ENCODE measurements around the gene DTNBP1.

The DTNBP1 gene

GRCh38 chr6:15481390-15482291 is 181.2 kb downstream of the DTNBP1 start:
- TF ChIP-seq CTCF (IDR thresholded peaks at IDR 0.05; ENCODE audit: low read length, missing control alignments): no peak
- no peak for DNase-seq (ENCODE audit: low read depth)
- H3K4me3 ChIP-seq (replicated peaks; ENCODE audit: low read depth, low read length): no peak overlapping the region

- DNase-seq (ENCODE audit: low read depth): no peak
Observed at GRCh38 chr6:15480525-15480924, 182.3 kb downstream of the DTNBP1 start.

GRCh38 chr6:15479761-15480160 is 183.1 kb downstream of the DTNBP1 start:
- no peak overlapping the region for H3K4me3 ChIP-seq (replicated peaks; ENCODE audit: low read depth, low read length)
- no peak for TF ChIP-seq CTCF (IDR thresholded peaks at IDR 0.05; ENCODE audit: low read length, missing control alignments)
- DNase-seq (ENCODE audit: low read depth): no peak

More at GRCh38 chr6:15480525-15480924, 182.3 kb downstream of the DTNBP1 start:
- TF ChIP-seq CTCF (IDR thresholded peaks at IDR 0.05; ENCODE audit: low read length, missing control alignments): no peak
- H3K4me3 ChIP-seq (replicated peaks; ENCODE audit: low read depth, low read length): no peak overlapping the region

- no peak for DNase-seq (ENCODE audit: low read depth)
- no peak for TF ChIP-seq CTCF (IDR thresholded peaks at IDR 0.05; ENCODE audit: low read length, missing control alignments)
- no peak overlapping the region for H3K4me3 ChIP-seq (replicated peaks; ENCODE audit: low read depth, low read length)
Observed at GRCh38 chr6:15477746-15478145, 185.1 kb downstream of the DTNBP1 start.

DNA sequence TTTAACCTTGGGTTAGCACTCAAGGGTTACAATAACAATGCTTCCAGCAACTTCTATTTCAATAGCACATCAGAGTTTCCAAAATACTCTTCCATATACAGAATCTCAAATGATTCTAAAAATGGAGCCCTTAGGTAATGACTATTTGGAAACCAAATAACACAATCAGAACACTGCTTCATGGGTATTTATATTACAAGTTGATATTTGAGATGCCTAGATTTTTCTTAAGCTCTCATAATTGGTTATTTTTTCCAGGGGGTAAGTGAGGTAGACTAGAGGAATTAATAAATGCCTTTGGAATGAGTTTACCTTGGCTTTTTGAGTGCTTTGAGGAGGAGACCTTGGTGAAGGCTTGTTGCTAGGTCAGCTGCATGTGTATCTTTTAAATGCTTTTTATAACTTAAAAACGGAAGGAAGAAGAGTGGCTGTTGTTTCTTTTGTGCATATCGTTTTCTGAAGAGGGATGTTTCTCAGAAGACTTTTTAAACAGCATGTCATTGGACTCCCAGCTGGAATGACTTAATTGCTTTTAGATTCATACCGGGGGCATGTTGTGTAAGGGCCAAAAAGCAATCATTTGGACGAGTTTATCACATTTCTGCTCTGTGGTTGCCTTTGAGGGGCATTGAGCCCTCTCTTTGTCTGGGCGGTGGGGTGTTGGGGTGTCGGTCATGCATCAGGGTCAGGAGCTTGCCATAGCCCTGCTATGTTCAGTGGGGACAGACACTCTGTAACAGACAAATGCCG is 186.0 kb downstream of the DTNBP1 start:
- no peak for DNase-seq (ENCODE audit: low read depth)
- no peak for TF ChIP-seq CTCF (IDR thresholded peaks at IDR 0.05; ENCODE audit: low read length, missing control alignments)

GRCh38 chr6:15475872-15476271 is 187.0 kb downstream of the DTNBP1 start:
- TF ChIP-seq CTCF (IDR thresholded peaks at IDR 0.05; ENCODE audit: low read length, missing control alignments): no peak
- no peak overlapping the region for H3K4me3 ChIP-seq (replicated peaks; ENCODE audit: low read depth, low read length)
- DNase-seq (ENCODE audit: low read depth): no peak

More for the DNA sequence above, 186.0 kb downstream of the DTNBP1 start:
- H3K4me3 ChIP-seq (replicated peaks; ENCODE audit: low read depth, low read length): no peak overlapping the region

All from fibroblast of pulmonary artery (primary cell).